Measurements from ENCODE around the gene COMMD3. TPM values are rescaled to one million over a fixed set of nuclear protein-coding genes. Genes with fewer than 3 reads are reported as not detected.

The COMMD3 gene
- total and polyA plus RNA-seq, 9 of the 15 experiments (the other 6 are each of a cell fraction or from before 2014, with no cell fraction given) = 50.7 to 217 (median 80.1) TPM

GRCh38 chr10:22278441-22278782 lies 37.8 kb upstream of the COMMD3 start:
- no peak overlapping the region for H3K9ac ChIP-seq (ENCODE audit: insufficient read depth in 1 of 2, low read depth in 2 of 2, low read length in 2 of 2)
- in situ Hi-C loops (cut with MboI) (no loop called here), intact Hi-C loops (cut with micrococcal nuclease) (no loop called here)
- no peaks in the 10 kb centered on the region for H4K20me1 ChIP-seq (replicated peaks; ENCODE audit: control insufficient read depth, insufficient read depth, low read length)
- POLR2A ChIA-PET = interaction anchor here (0.7 kb wide), 1 partner anchor 82 kb away, joined by 3 read pairs; no protein-coding TSS in a partner anchor
- H3K9me1 ChIP-seq (ENCODE audit: control insufficient read depth, insufficient read depth, low read length) = no peaks in the 10 kb centered on the region
- TF ChIP-seq BCLAF1 (IDR thresholded peaks at IDR 0.05; ENCODE audit: borderline replicate concordance in 1 of 2, control insufficient read depth in 1 of 2, low read depth in 2 of 2, low read length in 1 of 2) = no peak
- WGBS (ENCODE audit: insufficient coverage, low coverage, missing lambda C conversion rate) = 95% methylated on average over 4 of the region's 4 CpGs
- ATAC-seq (no peak; the same call in 2 of the 3 replicates), DNase-seq (ENCODE audit: extremely low read depth in 1 of 4, low spot score in 3 of 4) (no peak), FAIRE-seq (no peak)
- no peak overlapping the region for H3K4me2 ChIP-seq (ENCODE audit: insufficient read depth, low read length)
- no TSS peak for BruUV-seq (replicated peaks)
- no peak overlapping the region for H3K27ac ChIP-seq (ENCODE audit: extremely low read depth, low read depth, low read length)
- H3K4me1 ChIP-seq (replicated peaks in 1 of 2; ENCODE audit: control insufficient read depth in 2 of 2, insufficient read depth in 2 of 2, low read length in 2 of 2) = peaks cover 0 to 4% of the 10 kb centered on the region in 2 experiments; a peak in 3 of 5 replicates
- H3K4me3 ChIP-seq = no peak overlapping the region
- CTCF ChIA-PET (ENCODE audit: low intra/inter-chr PET ratio) = no interaction called here
- no peaks in the 10 kb centered on the region; a peak in 1 of 5 replicates for H3K27me3 ChIP-seq (ENCODE audit: control insufficient read depth in 2 of 2, insufficient read depth in 2 of 2, low read length in 2 of 2)
- no peaks in the 10 kb centered on the region for H3K36me3 ChIP-seq (ENCODE audit: control insufficient read depth, insufficient read depth, low read length)
- H3K9me3 ChIP-seq (replicated peaks; ENCODE audit: control insufficient read depth, insufficient read depth, low read depth, low read length) = no peaks in the 10 kb centered on the region
- peak overlapping the region; percentile 27; the same call in 1 of the 2 replicates for H2AFZ ChIP-seq (ENCODE audit: low read depth, low read length)
- no peaks in the 10 kb centered on the region for H3K79me2 ChIP-seq (ENCODE audit: control insufficient read depth, insufficient read depth, low read length)

- Histone ChIP-seq H3K36me3 (ENCODE audit: control insufficient read depth, insufficient read depth, low read length) (no peaks in the 10 kb centered on the region), H3K79me2 (ENCODE audit: control insufficient read depth, insufficient read depth, low read length) (no peaks in the 10 kb centered on the region), H3K4me3 (no peak overlapping the region), H3K9me1 (ENCODE audit: control insufficient read depth, insufficient read depth, low read length) (no peaks in the 10 kb centered on the region), H3K27ac (ENCODE audit: extremely low read depth, low read depth, low read length) (no peak overlapping the region), H3K9ac (ENCODE audit: insufficient read depth in 1 of 2, low read depth in 2 of 2, low read length in 2 of 2) (no peak overlapping the region), H3K9me3 (replicated peaks; ENCODE audit: control insufficient read depth, insufficient read depth, low read depth, low read length) (no peaks in the 10 kb centered on the region), H4K20me1 (replicated peaks; ENCODE audit: control insufficient read depth, insufficient read depth, low read length) (no peaks in the 10 kb centered on the region), H3K4me2 (ENCODE audit: insufficient read depth, low read length) (no peak overlapping the region), H3K27me3 (ENCODE audit: control insufficient read depth in 2 of 2, insufficient read depth in 2 of 2, low read length in 2 of 2) (no peaks in the 10 kb centered on the region; a peak in 1 of 5 replicates), H3K4me1 (replicated peaks in 1 of 2; ENCODE audit: control insufficient read depth in 2 of 2, insufficient read depth in 2 of 2, low read length in 2 of 2) (peaks cover 0 to 4% of the 10 kb centered on the region in 2 experiments; a peak in 3 of 5 replicates), H2AFZ (ENCODE audit: low read depth, low read length) (no peak overlapping the region)
- POLR2A ChIA-PET = interaction anchor here (1.2 to 1.5 kb wide), 2 partner anchors 9 to 12 kb away, joined by 3 to 5 read pairs; no protein-coding TSS in a partner anchor
- CTCF ChIA-PET (ENCODE audit: low intra/inter-chr PET ratio) = no interaction called here
- no peak for FAIRE-seq
- in situ Hi-C loops (cut with MboI) (no loop called here), intact Hi-C loops (cut with micrococcal nuclease) (no loop called here)
- BruUV-seq (replicated peaks) = no TSS peak
- WGBS (ENCODE audit: insufficient coverage, low coverage, missing lambda C conversion rate) = 28% methylated on average over 6 of the region's 6 CpGs
- DNase-seq (ENCODE audit: extremely low read depth in 1 of 4, low spot score in 3 of 4) = no peak
- peak; percentile 57 for ATAC-seq
- TF ChIP-seq NCOA1 (IDR thresholded peaks at IDR 0.05; ENCODE audit: low read depth) = no peak
- TF ChIP-seq SMAD1 (IDR thresholded peaks at IDR 0.05; ENCODE audit: low read depth, low read length, partially characterized antibody) = no peak
- TF ChIP-seq FOS (IDR thresholded peaks at IDR 0.05; ENCODE audit: extremely low read depth, insufficient read length) = no peak
- no peak for TF ChIP-seq TFE3 (CRISPR knock-in tag; IDR thresholded peaks at IDR 0.05)
- no peak for TF ChIP-seq PCBP2 (IDR thresholded peaks at IDR 0.05; ENCODE audit: low read depth, low read length, poor library complexity, severe bottlenecking)
- no peak for TF ChIP-seq POLR2B (IDR thresholded peaks at IDR 0.05; ENCODE audit: low read depth, partially characterized antibody)
- TF ChIP-seq E2F6 (IDR thresholded peaks at IDR 0.05; ENCODE audit: borderline replicate concordance in 1 of 2, extremely low read depth in 1 of 2, insufficient read depth in 1 of 2, insufficient read length in 1 of 2, low read depth in 1 of 2, low read length in 1 of 2, poor library complexity in 1 of 2, severe bottlenecking in 1 of 2) = no peak
- TF ChIP-seq NFIC (IDR thresholded peaks at IDR 0.05) = no peak
Observed at GRCh38 chr10:22280078-22280477, 36.1 kb upstream of the COMMD3 start.

Data from K562 (cell line).